Subcutaneous adipose tissue (tissue), 4 donors: ENCODE results near the gene ATP1B3. TPM values are rescaled to one million over a fixed set of nuclear protein-coding genes. Genes with fewer than 3 reads are reported as not detected.

Source experiments
- total RNA-seq, 4 donors: library from RNA; depleted of rRNA; stranded (reverse); fragments of >200 nt; gene quantifications; one replicate each; pipeline ENCODE4 v1.1.0, GENCODE V29; 2016
- TF ChIP-seq, protein P1 (sequence below): fragments of 450-650 bp; IDR thresholded peaks from one replicate; pipeline ENCODE4 v1.5.1; 2016; ENCODE audit warnings: low read depth, mild to moderate bottlenecking, control low read depth, antibody characterized with exemption, moderate library complexity

ATP1B3 gene
- total RNA-seq, 4 donors from 2014 or later: 55.7 to 294 (median 84.0) TPM

DNA sequence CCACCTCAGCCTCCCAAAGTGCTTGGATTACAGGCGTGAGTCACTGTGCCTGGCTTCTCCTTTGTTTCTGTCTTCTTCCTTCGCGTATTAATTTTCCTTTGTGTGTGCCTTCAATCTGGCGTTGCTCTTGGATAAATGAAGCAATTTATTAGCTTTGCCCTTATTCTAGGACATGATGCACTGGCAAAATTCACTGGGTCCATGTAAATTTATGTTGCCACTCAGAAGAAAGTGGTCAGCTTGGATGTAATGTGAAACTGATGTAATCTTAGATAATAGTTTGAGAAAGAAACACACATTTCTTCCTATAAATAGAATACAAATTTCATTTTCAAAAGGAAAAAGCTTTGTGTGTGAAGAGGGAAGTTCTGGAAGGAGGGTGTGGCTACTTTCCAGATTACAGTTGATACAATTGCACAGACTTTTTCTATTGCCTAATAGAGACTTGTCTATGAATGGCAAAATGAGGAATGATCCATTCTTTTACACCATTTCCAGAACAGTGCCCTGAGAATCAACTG lies 23.3 kb upstream of the ATP1B3 start:
- TF ChIP-seq, protein P1, sequence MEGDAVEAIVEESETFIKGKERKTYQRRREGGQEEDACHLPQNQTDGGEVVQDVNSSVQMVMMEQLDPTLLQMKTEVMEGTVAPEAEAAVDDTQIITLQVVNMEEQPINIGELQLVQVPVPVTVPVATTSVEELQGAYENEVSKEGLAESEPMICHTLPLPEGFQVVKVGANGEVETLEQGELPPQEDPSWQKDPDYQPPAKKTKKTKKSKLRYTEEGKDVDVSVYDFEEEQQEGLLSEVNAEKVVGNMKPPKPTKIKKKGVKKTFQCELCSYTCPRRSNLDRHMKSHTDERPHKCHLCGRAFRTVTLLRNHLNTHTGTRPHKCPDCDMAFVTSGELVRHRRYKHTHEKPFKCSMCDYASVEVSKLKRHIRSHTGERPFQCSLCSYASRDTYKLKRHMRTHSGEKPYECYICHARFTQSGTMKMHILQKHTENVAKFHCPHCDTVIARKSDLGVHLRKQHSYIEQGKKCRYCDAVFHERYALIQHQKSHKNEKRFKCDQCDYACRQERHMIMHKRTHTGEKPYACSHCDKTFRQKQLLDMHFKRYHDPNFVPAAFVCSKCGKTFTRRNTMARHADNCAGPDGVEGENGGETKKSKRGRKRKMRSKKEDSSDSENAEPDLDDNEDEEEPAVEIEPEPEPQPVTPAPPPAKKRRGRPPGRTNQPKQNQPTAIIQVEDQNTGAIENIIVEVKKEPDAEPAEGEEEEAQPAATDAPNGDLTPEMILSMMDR: no peak

DNA sequence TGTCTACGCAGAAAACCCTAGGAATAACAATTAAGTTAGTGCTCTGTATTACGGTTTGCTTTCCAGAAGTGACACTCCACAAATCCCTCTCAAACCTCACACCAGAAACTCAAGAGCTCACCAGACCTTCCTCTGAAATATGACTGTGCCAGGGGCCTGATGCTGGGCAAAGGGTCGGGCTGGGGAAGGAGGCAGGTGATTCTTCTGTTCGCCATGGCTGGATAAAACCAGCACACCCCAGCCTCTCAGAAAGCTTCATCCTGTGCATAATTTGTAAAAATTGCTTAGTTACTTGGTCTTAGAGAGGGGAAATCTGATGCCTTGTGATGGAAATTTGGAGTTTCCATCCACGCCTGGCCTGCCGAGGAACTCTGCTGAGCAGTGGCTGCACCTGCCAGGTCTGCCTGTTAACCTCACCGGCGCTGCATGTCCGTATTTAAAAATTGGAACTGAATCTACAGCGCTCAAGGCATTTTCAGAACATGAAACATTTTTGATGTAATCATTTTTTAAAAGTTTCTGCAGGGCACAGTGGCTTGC lies 22.7 kb upstream of the ATP1B3 start:
- TF ChIP-seq, protein P1: no peak

DNA sequence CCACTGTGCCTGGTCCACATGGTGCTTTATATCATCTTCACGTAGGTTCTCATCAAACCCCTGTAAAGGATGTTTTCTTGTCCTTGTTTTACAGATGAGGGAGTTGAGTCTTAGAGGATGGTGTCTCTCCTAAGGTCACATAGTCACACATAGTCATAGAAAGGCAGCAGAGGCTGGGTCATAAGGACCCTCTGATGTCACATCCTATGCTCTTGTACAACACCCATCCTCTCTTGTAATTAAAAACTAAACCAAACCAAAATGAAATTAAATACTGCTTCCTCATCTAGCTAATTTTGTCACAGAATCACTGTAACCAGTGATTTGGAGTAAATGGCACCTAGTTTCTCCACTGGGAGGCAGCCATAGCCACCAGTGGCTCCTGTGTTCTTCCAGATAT lies 21.8 kb upstream of the ATP1B3 start:
- TF ChIP-seq, protein P1: no peak

DNA sequence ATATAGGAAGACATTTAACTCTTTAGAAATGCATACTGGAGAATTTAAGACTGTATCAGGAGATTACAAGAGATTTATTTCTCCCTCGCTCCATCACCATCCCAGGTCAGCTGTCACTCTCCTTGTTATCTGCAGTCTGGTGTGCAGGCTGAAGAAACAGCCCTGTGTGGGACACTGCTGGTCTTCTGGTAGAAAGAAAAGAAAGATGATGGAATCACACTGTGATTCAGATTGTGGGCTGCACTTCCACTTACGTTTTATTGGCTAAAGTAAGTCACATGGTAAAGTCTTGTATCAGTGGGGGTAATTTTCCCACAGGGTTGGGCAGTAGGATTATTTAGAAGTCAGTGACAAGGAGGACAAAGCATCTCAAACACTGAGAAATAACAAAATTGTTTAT lies 18.1 kb upstream of the ATP1B3 start:
- TF ChIP-seq, protein P1: no peak

DNA sequence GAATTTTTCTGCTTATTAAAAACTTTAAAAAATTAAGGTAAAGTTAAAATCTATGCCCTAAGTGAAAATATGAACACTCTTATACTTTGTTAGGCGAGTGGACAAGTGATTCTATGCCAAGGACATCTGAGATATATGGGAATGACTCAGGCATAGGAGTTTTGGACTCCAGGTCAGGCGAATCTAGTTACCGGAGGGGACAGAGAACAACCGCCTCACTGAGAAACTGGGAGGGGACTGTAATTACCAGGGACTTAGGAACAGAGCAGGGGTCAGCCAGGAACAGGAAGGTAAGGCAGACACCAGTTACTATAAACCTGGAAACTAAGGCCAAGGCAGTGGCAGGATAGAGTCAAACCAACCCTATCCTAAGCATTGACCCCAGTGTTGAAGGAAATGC lies 16.8 kb upstream of the ATP1B3 start:
- TF ChIP-seq, protein P1: no peak

DNA sequence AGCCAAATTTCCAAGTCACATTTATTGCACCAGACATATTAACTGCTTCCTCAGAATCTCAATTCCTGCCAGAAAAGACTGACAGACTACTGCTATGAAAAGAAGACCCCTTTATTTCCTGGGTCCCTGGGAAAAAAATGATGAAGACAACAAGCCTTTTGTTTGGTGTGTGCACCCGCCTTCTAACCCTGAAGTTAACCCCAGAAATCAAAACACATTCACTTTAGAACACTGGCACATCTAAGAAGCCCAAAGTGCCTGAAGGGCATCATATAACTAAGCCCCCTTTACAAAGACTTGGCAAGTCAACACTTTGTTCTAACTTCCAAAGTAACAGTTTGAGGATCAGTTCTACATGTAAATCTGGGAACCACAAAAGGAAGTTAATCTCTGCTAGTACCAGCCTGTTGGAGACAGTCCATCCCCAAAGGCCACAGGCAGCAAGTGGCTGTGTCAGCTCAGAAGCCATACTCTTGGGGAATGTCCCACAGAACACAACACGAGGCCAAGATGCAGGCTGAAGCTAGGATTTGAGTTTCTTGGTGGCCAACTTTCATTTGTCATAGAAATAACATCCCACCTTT lies 16.3 kb upstream of the ATP1B3 start:
- TF ChIP-seq, protein P1: no peak

DNA sequence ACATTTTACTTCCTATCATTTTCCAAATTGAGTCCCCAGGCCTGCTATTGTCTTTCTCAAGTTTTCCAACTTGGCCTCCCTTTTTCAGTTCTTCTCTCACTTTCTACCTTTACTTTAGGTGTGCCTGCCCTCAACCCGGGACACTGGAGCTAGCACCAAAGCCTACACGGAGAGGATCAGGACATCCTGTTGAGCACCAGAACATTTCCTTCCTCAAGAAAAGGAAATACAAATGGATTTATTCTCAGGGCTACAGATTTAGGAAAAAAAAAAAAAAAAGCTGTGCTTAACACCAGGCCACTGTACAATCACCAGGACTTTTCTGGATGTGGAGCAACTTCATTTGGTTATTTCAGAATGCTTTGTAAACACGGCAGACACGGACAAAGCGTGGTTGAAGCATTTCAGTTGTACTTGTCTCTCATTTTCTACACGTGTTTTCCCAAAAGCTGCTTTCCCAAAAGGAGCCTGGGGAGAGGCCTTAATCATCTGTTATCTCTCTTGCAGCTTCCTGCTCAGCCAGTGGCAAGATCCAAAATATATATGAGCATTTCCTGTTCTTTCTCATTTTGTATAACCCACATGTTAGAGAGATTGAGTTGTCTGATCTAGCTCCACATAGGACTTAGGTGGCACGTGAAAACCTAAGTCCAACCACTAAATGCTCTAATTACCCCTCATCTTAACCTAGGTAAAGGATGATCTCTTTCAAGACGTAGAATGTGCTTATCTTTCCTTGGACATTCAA lies 15.5 kb upstream of the ATP1B3 start:
- TF ChIP-seq, protein P1: no peak
